HG03045 (cell line): ENCODE measurements around the gene PSMD11.
A peak's percentile ranks its signal among the peaks of the same experiment; 100 is the strongest.
"Not testable (repeated sequence)": the region's sequence is repeated elsewhere in the genome, so short reads cannot be mapped to it uniquely, and the experiment has no call there.

Experiments used
- ATAC-seq: cut with Tn5 transposase; IDR thresholded peaks from one replicate; pipeline ENCODE4 v1.9.1; 2021; ENCODE audit warnings: mild to moderate bottlenecking, moderate library complexity; ENCODE audit not compliant: unreplicated experiment

The PSMD11 gene

DNA sequence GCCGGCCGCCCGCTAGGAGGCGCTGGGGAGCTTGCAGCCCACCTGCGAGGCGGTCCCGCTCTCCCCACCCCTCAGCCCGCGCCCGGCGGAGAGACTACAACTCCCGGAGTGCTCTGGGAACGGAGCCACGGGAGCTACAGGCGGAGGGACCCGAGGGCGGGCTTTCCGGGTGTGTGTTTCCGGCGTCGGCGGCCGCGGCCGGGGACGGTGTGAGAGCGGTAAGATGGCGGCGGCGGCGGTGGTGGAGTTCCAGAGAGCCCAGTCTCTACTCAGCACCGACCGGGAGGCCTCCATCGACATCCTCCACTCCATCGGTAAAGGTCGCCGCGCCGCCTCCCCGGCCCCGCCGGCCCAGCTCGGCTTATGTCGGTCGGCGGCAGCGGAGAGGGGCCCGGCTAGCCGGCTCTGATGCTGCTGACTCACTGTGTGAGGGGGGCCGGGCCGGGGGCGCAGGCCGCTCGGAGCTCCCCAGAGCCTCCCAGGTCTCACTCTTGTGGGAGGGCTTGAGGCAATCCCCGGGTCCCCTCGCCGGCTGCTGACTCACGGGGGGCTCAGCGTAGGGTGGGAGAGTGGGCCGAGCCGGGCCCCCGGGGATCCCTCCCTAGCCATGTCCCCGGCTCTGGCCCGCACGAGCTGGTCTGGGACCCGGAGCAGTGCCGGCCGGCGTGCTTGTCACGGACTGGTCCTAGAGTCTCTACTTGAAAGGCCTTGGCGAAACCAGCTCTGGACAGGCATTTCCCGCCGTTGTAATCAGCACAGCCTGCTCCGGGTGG, at the start of gene PSMD11:
Gene PSMD11 (plus strand): TSS at position 210 of the 773 bp plus-strand sequence. CDS start 14 bp downstream, at position 224.
- ATAC-seq = peak; percentile 93

GRCh38 chr17:32396343-32396742, 48.0 kb upstream of the PSMD11 start:
- no peak for ATAC-seq

- ATAC-seq = no peak
Observed at GRCh38 chr17:32398946-32399345, 45.4 kb upstream of the PSMD11 start.

DNA sequence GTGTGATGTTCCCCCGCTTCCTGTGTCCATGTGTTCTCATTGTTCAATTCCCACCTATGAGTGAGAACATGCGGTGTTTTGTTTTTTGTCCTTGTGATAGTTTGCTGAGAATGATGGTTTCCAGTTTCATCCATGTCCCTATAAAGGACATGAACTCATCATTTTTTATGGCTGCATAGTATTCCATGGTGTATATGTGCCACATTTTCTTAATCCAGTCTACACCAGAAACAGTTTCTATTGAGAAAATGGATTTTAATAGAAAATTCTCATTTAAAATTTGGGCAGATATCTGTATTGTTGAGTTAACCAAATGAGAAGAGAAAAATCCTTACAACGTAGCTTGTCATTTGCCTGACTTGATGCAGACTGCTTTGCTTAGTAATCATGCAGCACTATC, 34.2 kb upstream of the PSMD11 start:
- not testable (repeated sequence) for ATAC-seq

GRCh38 chr17:32426894-32427293, 17.4 kb upstream of the PSMD11 start:
- ATAC-seq = no peak

- no peak for ATAC-seq
Observed at GRCh38 chr17:32429598-32429997, 14.7 kb upstream of the PSMD11 start.

GRCh38 chr17:32440722-32441121, 3.6 kb upstream of the PSMD11 start:
- ATAC-seq = no peak

DNA sequence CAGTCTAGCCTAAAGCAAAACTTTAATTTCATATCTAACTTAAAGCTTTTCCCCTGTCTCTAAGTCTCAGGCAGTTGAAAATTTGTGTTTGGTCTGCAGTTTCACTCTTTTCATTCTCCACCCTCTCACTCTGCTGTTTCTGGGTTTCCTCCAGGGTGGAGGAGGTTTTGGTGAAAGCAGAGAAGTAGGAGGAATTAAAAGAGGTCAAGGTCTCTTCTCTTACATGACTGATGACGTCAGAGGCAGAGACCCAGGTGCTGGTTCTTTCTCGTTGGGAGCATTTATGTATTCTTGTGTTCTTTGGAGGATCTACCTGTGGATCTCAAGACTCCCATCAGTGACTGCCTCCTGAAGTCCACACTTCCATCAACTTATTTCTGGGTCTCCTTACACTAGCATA, 2.4 kb upstream of the PSMD11 start:
- ATAC-seq = no peak

DNA sequence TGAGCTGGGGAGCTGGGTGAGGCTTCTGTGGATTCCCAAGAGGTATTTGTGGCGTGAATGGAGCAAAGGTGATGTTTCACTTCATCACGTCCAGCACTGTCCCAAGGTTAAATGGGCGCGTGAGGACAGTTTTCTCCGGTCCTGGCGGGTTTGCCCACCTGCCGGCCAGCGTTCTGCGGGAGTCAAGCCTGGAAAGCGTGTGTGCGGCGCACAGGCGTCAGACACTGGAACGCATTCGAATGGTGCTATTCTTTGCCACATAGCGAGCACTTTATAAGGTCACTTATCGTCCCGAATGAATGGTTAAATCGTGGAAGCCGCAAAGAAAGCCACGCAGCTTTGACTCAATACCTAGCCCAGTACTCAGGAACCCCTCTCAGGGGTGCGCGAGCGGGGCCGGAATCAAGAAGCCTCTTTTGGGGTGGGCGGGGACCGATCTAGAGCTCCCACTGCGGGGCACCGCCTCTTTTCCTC, 446 bp upstream of the PSMD11 start:
- ATAC-seq = no peak

GRCh38 chr17:32445074-32445415, 735 bp downstream of the PSMD11 start:
- peak; percentile 9 for ATAC-seq

DNA sequence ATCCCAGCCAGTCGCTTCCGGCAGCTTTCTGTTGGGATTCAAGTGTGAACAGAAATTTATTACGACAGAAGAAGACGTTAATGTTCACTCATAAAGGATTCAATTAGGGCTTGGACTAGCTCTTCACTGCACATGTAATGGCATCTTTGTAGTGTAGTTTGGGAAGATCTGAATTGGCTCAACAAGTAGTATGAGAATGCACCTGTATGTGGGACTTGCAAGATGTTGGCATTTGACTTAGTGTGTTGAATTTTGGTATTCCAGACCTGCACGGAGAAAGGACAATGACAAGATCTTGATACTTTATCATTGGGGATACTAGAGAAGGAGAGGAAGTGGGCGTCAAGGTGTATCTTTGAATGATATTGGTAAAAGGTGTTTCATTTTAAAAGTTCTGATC, 1.2 kb downstream of the PSMD11 start:
- ATAC-seq = no peak

- no peak for ATAC-seq
Observed at GRCh38 chr17:32445971-32446370, 1.7 kb downstream of the PSMD11 start.

DNA sequence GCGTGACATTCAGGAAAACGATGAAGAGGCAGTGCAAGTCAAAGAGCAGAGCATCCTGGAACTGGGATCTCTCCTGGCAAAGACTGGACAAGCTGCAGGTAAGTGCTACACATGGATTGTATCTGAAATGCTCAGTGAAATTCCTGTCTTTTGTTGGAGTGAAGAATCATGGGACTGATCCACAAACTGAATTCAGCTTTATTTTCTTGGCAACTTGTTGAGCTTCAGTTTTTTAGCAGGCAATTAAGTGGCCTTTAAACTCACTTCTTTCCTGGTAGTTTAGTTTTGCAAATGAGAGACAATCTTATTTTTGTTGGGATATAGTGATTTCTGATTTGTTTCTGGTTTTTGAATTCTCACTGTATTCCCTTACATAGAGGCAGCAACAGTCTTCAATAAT, 2.6 kb downstream of the PSMD11 start:
- no peak for ATAC-seq

GRCh38 chr17:32449963-32450362, 5.7 kb downstream of the PSMD11 start:
- ATAC-seq = no peak

DNA sequence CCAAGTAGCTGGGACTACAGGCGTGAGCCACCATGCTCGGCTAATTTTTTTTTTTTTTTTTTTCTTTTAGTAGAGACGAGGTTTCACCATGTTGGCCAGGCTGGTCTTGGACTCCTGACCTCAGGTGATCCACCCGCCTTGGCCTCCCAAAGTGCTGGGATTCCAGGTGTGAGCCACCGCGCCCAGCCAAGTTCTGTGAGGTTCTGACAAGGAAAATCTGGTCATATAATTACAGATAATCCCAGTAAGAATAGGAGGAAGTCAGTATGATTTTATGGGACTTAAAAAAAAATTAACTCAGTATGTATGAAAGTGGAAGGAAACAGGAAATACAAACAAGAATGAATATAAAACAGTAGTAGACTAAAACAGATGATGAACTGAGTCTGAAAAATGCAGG, 6.1 kb downstream of the PSMD11 start:
- not testable (repeated sequence) for ATAC-seq

DNA sequence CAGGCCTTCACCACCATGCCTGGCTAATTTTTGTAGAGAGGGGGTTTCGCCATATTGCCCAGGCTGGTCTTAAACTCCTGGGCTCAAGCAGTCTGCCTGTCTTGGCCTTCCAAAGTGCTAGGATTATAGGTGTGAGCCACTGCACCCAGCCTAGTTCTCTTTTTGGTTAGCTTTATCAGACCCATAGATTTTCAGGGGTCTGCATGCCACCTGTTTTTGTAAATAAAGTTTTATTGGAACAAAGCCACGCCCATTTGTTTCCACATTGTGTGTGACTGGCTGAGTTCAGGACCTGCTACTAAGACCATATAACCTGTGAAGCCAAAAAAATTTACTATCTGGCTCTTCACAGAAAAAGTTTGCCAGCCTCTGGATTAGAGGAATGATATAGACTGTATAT, 7.6 kb downstream of the PSMD11 start:
- ATAC-seq = no peak

GRCh38 chr17:32452281-32452680, 8.0 kb downstream of the PSMD11 start:
- no peak for ATAC-seq

DNA sequence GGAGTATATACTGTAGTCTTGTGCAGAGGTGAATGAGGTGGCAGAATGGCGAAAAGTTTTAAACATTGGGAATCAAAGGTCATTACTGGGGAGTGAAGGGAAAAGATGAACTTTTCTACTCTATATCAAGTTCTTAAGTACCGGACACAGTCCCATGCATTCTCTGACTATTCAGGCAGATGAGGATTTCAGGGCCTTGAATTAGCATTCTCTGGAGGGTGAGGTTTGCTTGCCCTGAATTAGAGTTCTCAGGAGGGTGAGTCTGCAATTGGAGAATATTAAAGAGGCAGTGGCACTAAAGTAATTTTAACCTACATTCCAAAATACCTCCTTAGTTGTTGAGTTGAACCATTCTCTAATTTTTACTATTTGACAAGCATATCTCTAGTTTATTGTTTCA, 9.1 kb downstream of the PSMD11 start:
- no peak for ATAC-seq

GRCh38 chr17:32458371-32458770, 14.1 kb downstream of the PSMD11 start:
- ATAC-seq = no peak

- ATAC-seq = no peak
Observed at GRCh38 chr17:32460054-32460453, 15.7 kb downstream of the PSMD11 start.

- no peak for ATAC-seq
Observed at GRCh38 chr17:32461498-32461852, 17.2 kb downstream of the PSMD11 start.

- ATAC-seq = no peak
Observed at GRCh38 chr17:32461853-32462617, 17.7 kb downstream of the PSMD11 start.
